Prostate gland (tissue), 2 donors: ENCODE measurements around the gene PTPN14.

Source experiments
- POLR2A ChIP-seq: fragments of 450-650 bp; IDR thresholded peaks from one replicate; pipeline ENCODE4 v1.6.1; 2016; ENCODE audit warnings: antibody characterized with exemption, mild to moderate bottlenecking
- POLR2AphosphoS5 ChIP-seq: sonication (generic); formaldehyde crosslinking; IDR thresholded peaks from one replicate; pipeline ENCODE4 v1.6.1; 2017; ENCODE audit warnings: antibody characterized with exemption
- TF ChIP-seq, protein P1 (sequence below), 4 experiments: fragments of 200-600 bp in 2 of 4; fragments of 450-650 bp in 2 of 4; sonication (generic) in 2 of 4; IDR thresholded peaks; 1 replicate in 3 of 4; 2 replicates in 1 of 4; pipeline ENCODE4 v1.5.1; 2016 to 2019; ENCODE audit warnings: antibody characterized with exemption in 4 of 4, mild to moderate bottlenecking in 2 of 4, moderate library complexity in 2 of 4

DNA sequence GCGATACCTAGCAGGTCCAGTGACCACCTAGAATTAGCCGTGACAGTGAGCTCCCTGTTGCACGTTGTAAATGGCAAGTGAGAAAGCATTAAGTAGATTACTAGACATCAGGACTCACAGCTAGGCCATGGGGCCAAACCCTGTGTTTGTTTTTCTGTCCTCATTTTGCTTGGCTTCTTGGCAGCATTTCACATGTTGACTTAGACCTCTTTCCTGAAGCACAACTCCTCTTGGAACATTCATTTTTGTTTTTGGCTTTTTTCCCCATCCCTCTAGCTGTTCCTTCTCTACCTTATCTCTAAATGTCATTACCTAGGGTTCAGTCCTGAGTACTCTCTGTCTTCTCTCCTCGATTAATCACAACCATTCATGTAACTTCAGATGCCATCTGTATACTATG lies 16.9 kb upstream of the PTPN14 start:
- TF ChIP-seq, protein P1, sequence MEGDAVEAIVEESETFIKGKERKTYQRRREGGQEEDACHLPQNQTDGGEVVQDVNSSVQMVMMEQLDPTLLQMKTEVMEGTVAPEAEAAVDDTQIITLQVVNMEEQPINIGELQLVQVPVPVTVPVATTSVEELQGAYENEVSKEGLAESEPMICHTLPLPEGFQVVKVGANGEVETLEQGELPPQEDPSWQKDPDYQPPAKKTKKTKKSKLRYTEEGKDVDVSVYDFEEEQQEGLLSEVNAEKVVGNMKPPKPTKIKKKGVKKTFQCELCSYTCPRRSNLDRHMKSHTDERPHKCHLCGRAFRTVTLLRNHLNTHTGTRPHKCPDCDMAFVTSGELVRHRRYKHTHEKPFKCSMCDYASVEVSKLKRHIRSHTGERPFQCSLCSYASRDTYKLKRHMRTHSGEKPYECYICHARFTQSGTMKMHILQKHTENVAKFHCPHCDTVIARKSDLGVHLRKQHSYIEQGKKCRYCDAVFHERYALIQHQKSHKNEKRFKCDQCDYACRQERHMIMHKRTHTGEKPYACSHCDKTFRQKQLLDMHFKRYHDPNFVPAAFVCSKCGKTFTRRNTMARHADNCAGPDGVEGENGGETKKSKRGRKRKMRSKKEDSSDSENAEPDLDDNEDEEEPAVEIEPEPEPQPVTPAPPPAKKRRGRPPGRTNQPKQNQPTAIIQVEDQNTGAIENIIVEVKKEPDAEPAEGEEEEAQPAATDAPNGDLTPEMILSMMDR (IDR thresholded peaks at IDR 0.05): no peak
- TF ChIP-seq POLR2AphosphoS5: peak; percentile 37
- TF ChIP-seq POLR2A: no peak
